A673 (cell line): Measurements from ENCODE around the gene LYPLA2.

Source experiments
- EZH2 ChIP-seq: fragments of 200-600 bp; sonication (generic); IDR thresholded peaks from 2 replicates; pipeline ENCODE4 v1.6.1; 2017; ENCODE audit warnings: borderline replicate concordance, low read depth, mild to moderate bottlenecking, mixed read lengths, antibody characterized with exemption, low read length; ENCODE audit not compliant: poor library complexity, severe bottlenecking
- TF ChIP-seq, protein P1 (sequence below): fragments of 300-800, 200-600 bp; sonication (generic); conservative IDR thresholded peaks from 2 replicates; pipeline ENCODE4 v1.5.1; 2017; ENCODE audit warnings: low read depth, mild to moderate bottlenecking, antibody characterized with exemption, low read length, moderate library complexity, mixed read lengths

DNA sequence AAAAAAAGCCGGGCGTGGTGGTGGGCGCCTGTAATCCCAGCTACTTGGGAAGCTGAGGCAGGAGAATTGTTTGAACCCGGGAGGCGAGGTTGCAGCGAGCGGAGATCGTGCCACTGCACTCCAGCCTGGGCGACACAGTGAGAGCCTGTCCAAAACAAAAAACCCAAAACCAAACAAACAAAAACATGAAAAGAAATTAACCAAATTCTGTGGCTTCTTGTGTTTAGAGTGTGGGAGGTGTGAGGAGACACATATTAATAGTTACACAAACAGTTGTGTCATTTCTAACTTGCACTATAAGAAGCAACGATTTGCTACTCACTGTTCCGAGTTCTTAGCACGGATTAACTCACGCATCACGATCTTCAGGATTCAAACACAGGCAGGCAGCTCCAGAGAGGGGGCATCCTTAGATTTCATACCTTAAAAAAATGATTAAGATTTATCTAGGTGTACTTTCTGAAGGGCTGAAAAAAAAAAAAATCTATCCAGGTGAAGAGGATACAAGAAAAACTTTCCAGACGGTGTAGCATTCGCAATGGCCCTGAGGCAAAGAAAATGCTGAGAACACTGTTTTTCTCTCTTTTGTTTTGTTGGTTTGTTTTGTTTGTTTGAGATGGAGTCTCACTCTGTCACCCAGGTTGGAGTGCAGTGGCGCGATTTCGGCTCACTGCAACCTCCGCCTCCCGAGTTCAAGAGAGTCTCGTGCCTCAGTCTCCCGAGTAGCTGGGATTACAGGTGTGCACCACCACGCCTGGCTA lies 35.0 kb downstream of the LYPLA2 start:
- TF ChIP-seq, protein P1, sequence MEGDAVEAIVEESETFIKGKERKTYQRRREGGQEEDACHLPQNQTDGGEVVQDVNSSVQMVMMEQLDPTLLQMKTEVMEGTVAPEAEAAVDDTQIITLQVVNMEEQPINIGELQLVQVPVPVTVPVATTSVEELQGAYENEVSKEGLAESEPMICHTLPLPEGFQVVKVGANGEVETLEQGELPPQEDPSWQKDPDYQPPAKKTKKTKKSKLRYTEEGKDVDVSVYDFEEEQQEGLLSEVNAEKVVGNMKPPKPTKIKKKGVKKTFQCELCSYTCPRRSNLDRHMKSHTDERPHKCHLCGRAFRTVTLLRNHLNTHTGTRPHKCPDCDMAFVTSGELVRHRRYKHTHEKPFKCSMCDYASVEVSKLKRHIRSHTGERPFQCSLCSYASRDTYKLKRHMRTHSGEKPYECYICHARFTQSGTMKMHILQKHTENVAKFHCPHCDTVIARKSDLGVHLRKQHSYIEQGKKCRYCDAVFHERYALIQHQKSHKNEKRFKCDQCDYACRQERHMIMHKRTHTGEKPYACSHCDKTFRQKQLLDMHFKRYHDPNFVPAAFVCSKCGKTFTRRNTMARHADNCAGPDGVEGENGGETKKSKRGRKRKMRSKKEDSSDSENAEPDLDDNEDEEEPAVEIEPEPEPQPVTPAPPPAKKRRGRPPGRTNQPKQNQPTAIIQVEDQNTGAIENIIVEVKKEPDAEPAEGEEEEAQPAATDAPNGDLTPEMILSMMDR = no peak
- TF ChIP-seq EZH2 = no peak
